ENCODE measurements around the gene IL1RAPL2. TPM values are rescaled to one million over a fixed set of nuclear protein-coding genes. Genes with fewer than 3 reads are reported as not detected.

IL1RAPL2 gene
- polyA plus RNA-seq, 2 of the 4 experiments (the other 2 are of a cell fraction) = not detected

- no peaks in the 10 kb centered on the region for H3K4me1 ChIP-seq
- no peaks in the 10 kb centered on the region for H3K9me3 ChIP-seq
- H3K4me2 ChIP-seq = no peak overlapping the region
- no peak for FAIRE-seq
- ChIA-PET CTCF (no interaction called here), POLR2A (no interaction called here)
- H3K27ac ChIP-seq = no peak overlapping the region
- TF ChIP-seq BCL3 (IDR thresholded peaks at IDR 0.05) = no peak
- TF ChIP-seq KDM1A (IDR thresholded peaks at IDR 0.05; ENCODE audit: low read depth) = no peak
- no peak for TF ChIP-seq NR3C1 (IDR thresholded peaks at IDR 0.05)
- TF ChIP-seq CTCF (IDR thresholded peaks at IDR 0.05) = no peak
- TF ChIP-seq FOXS1 (CRISPR knock-in tag; IDR thresholded peaks at IDR 0.05) = no peak
- no peak for TF ChIP-seq RNF2 (IDR thresholded peaks at IDR 0.05; ENCODE audit: borderline replicate concordance, low read depth)
- TF ChIP-seq NPAS2 (CRISPR knock-in tag; IDR thresholded peaks at IDR 0.05; ENCODE audit: borderline replicate concordance) = no peak
- TF ChIP-seq JUN (IDR thresholded peaks at IDR 0.05) = no peak
- TF ChIP-seq RARB (CRISPR knock-in tag; IDR thresholded peaks at IDR 0.05) = no peak
- no peak for TF ChIP-seq MAX (IDR thresholded peaks at IDR 0.05)
- TF ChIP-seq CBX2 (IDR thresholded peaks at IDR 0.05; ENCODE audit: borderline replicate concordance, low read depth) = no peak
- TF ChIP-seq KDM5A (IDR thresholded peaks at IDR 0.05) = no peak
- no peak for TF ChIP-seq ATOH8 (CRISPR knock-in tag; IDR thresholded peaks at IDR 0.05; ENCODE audit: low read depth)
- no peak for TF ChIP-seq CHD4 (IDR thresholded peaks at IDR 0.05; ENCODE audit: borderline replicate concordance)
- no peak for TF ChIP-seq EHMT2 (IDR thresholded peaks at IDR 0.05; ENCODE audit: low read depth)
- no peak for TF ChIP-seq ZNF302 (CRISPR knock-in tag; IDR thresholded peaks at IDR 0.05)
- TF ChIP-seq E2F6 (IDR thresholded peaks at IDR 0.05; ENCODE audit: borderline replicate concordance, low read depth) = no peak
- no peak for TF ChIP-seq HOXB13 (CRISPR knock-in tag; IDR thresholded peaks at IDR 0.05; ENCODE audit: low read depth)
- TF ChIP-seq FOSB (CRISPR knock-in tag; IDR thresholded peaks at IDR 0.05) = no peak
- no peak overlapping the region for H3K4me3 ChIP-seq
- ATAC-seq = no peak
- DNase-seq (ENCODE audit: low read depth in 1 of 2, low spot score in 1 of 2) = no peak
These were observed 1069.8 kb downstream of the IL1RAPL2 start for GRCh38 chrX:105635794-105636193.

GRCh38 chrX:105636667-105637066 lies 1070.7 kb downstream of the IL1RAPL2 start:
- no peak overlapping the region for H3K27ac ChIP-seq
- H3K4me3 ChIP-seq = no peak overlapping the region
- FAIRE-seq (no peak), ATAC-seq (no peak), DNase-seq (ENCODE audit: low read depth in 1 of 2, low spot score in 1 of 2) (no peak)
- H3K4me1 ChIP-seq = no peaks in the 10 kb centered on the region
- H3K9me3 ChIP-seq = no peaks in the 10 kb centered on the region
- H3K4me2 ChIP-seq = no peak overlapping the region
- WGBS (ENCODE audit: missing lambda C conversion rate) = 0% methylated on average over 1 of the region's 1 CpG
- POLR2A ChIA-PET = no interaction called here
- CTCF ChIA-PET = no interaction called here
- TF ChIP-seq POLR2AphosphoS2 (conservative IDR thresholded peaks at IDR 0.05; ENCODE audit: low read length) (no peak), POLR2A (IDR thresholded peaks at IDR 0.05; ENCODE audit: low read length) (no peak), CEBPB (IDR thresholded peaks at IDR 0.05) (no peak), CTCF (IDR thresholded peaks at IDR 0.05) (no peak), ESRRA (IDR thresholded peaks at IDR 0.05; ENCODE audit: borderline replicate concordance, low read length) (no peak), ZC3H11A (IDR thresholded peaks at IDR 0.05) (no peak), TP53 (CRISPR knock-in tag; IDR thresholded peaks at IDR 0.05) (no peak), BCL3 (IDR thresholded peaks at IDR 0.05) (no peak), HOXB13 (CRISPR knock-in tag; IDR thresholded peaks at IDR 0.05; ENCODE audit: low read depth) (no peak), NR3C1 (IDR thresholded peaks at IDR 0.05) (no peak), ELK1 (IDR thresholded peaks at IDR 0.05; ENCODE audit: low read depth, low read length) (no peak), HOXA7 (CRISPR knock-in tag; IDR thresholded peaks at IDR 0.05) (no peak), EHF (CRISPR knock-in tag; IDR thresholded peaks at IDR 0.05) (no peak), HOXB5 (CRISPR knock-in tag; IDR thresholded peaks at IDR 0.05) (no peak), RNF2 (IDR thresholded peaks at IDR 0.05; ENCODE audit: borderline replicate concordance, low read depth) (no peak), ZNF302 (CRISPR knock-in tag; IDR thresholded peaks at IDR 0.05) (no peak)
